HepG2 (cell line): ENCODE data around the gene TTC31. TPM values are rescaled to one million over a fixed set of nuclear protein-coding genes. Genes with fewer than 3 reads are reported as not detected.

Experiments
- ARHGAP35 ChIP-seq: sonication (generic); formaldehyde crosslinking; IDR thresholded peaks from 2 replicates; pipeline ENCODE4 v1.9.0; 2022; ENCODE audit warnings: mild to moderate bottlenecking, inconsistent platforms, moderate library complexity, missing genetic modification reagents, borderline replicate concordance
- ATRX ChIP-seq: sonication (generic); formaldehyde crosslinking; IDR thresholded peaks from 2 replicates; pipeline ENCODE4 v1.4.0; 2020; ENCODE audit warnings: missing genetic modification reagents, borderline replicate concordance
- CC2D1A ChIP-seq: sonication (generic); formaldehyde crosslinking; IDR thresholded peaks from 2 replicates; pipeline ENCODE4 v1.8.1; 2023; ENCODE audit warnings: mild to moderate bottlenecking, missing genetic modification reagents
- FOXJ3 ChIP-seq: sonication (generic); formaldehyde crosslinking; IDR thresholded peaks from 2 replicates; pipeline ENCODE4 v1.4.0; 2020; ENCODE audit warnings: missing genetic modification reagents, mild to moderate bottlenecking, borderline replicate concordance
- MAFK ChIP-seq, 2 experiments: IDR thresholded peaks in 1 of 2; conservative IDR thresholded peaks in 1 of 2; 2 replicates each; pipeline ENCODE4 v1.6.1; 2011; ENCODE audit warnings: improper control_type of control experiment in 2 of 2, low read length in 2 of 2
- MED8 ChIP-seq: sonication (generic); formaldehyde crosslinking; IDR thresholded peaks from 2 replicates; pipeline ENCODE4 v1.8.1; 2023; ENCODE audit warnings: mild to moderate bottlenecking, missing genetic modification reagents; ENCODE audit not compliant: insufficient replicate concordance
- RBM22 ChIP-seq: fragments of 200-400 bp; formaldehyde crosslinking; optimal IDR thresholded peaks from 2 replicates; pipeline ENCODE3; 2017; ENCODE audit warnings: mild to moderate bottlenecking, low read length, moderate library complexity
- RFX3 ChIP-seq: IDR thresholded peaks from 2 replicates; pipeline ENCODE4 v1.6.1; 2016; ENCODE audit warnings: missing biosample characterization, missing genetic modification reagents
- SRSF1 ChIP-seq: fragments of 200-400 bp; formaldehyde crosslinking; optimal IDR thresholded peaks from 2 replicates; pipeline ENCODE3; 2017; ENCODE audit warnings: mild to moderate bottlenecking, low read depth, low read length, moderate library complexity
- TBL1XR1 ChIP-seq: fragments of 150-350 bp; IDR thresholded peaks from 2 replicates; pipeline ENCODE4 v1.6.1; 2014; ENCODE audit warnings: borderline replicate concordance, low read length; ENCODE audit not compliant: partially characterized antibody
- TBX3 ChIP-seq: fragments of 450-650 bp; IDR thresholded peaks from 2 replicates; pipeline ENCODE4 v1.6.1; 2017; ENCODE audit warnings: antibody characterized with exemption, mild to moderate bottlenecking, inconsistent platforms, borderline replicate concordance
- TEAD3 ChIP-seq: optimal IDR thresholded peaks from 2 replicates; pipeline ENCODE3; 2016; ENCODE audit warnings: borderline replicate concordance
- TMF1 ChIP-seq: sonication (generic); formaldehyde crosslinking; IDR thresholded peaks from 2 replicates; pipeline ENCODE4 v1.8.1; 2022; ENCODE audit warnings: low read depth, missing genetic modification reagents
- ZEB1 ChIP-seq: IDR thresholded peaks from 2 replicates; pipeline ENCODE4 v1.6.1; 2012; ENCODE audit warnings: mild to moderate bottlenecking, low read depth, inconsistent platforms; ENCODE audit not compliant: insufficient replicate concordance
- ZNF234 ChIP-seq: sonication (generic); formaldehyde crosslinking; conservative IDR thresholded peaks from 2 replicates; pipeline ENCODE4 v1.5.1; 2020; ENCODE audit warnings: mild to moderate bottlenecking, missing genetic modification reagents
- ZNF460 ChIP-seq: sonication (generic); formaldehyde crosslinking; IDR thresholded peaks from 2 replicates; pipeline ENCODE4 v1.5.1; 2020; ENCODE audit warnings: missing genetic modification reagents, mild to moderate bottlenecking, borderline replicate concordance
- ZNF547 ChIP-seq: sonication (generic); formaldehyde crosslinking; IDR thresholded peaks from 2 replicates; pipeline ENCODE4 v1.5.1; 2020; ENCODE audit warnings: mild to moderate bottlenecking, missing genetic modification reagents
- ZNF878 ChIP-seq: sonication (generic); formaldehyde crosslinking; IDR thresholded peaks from 2 replicates; pipeline ENCODE4 v1.8.1; 2023; ENCODE audit warnings: mild to moderate bottlenecking, missing genetic modification reagents, moderate library complexity
- ZSCAN25 ChIP-seq: sonication (generic); formaldehyde crosslinking; IDR thresholded peaks from 2 replicates; pipeline ENCODE4 v1.8.0; 2022; ENCODE audit warnings: mild to moderate bottlenecking, missing genetic modification reagents
- polyA plus RNA-seq, 8 experiments: library from polyadenylated mRNA; depleted of rRNA in 3 of 8; stranded (reverse) in 7 of 8; unstranded in 1 of 8; fragments of >200 nt; fragmentation: Illumina TruSeq in 4 of 8; extraction: Trizol in 4 of 8; gene quantifications; 2 replicates each; pipeline versions ENCODE4 v1.2.1 to v1.2.3, GENCODE V29; 2011 to 2016; ENCODE audit warnings: low read depth in 4 of 8, missing spikeins in 1 of 8, mixed read lengths in 1 of 8; ENCODE audit not compliant: insufficient read depth in 1 of 8
- total RNA-seq, 5 experiments: library from RNA; depleted of rRNA; stranded (reverse); fragments of >200 nt; fragmentation: Illumina TruSeq; extraction: Trizol; gene quantifications; 2 replicates each; pipeline ENCODE4 v1.2.3, GENCODE V29; 2016; ENCODE audit warnings: low read depth in 1 of 5
- TF ChIP-seq, protein P1 (sequence below): sonication (generic); formaldehyde crosslinking; IDR thresholded peaks from 2 replicates; pipeline ENCODE4 v1.8.1; 2022; ENCODE audit warnings: mild to moderate bottlenecking, missing genetic modification reagents
- TF ChIP-seq, protein P2 (sequence below): sonication (generic); formaldehyde crosslinking; IDR thresholded peaks from 2 replicates; pipeline ENCODE4 v1.4.0; 2020; ENCODE audit warnings: missing genetic modification reagents, borderline replicate concordance
- TF ChIP-seq, protein P3 (sequence below): sonication (generic); formaldehyde crosslinking; IDR thresholded peaks from 2 replicates; pipeline ENCODE4 v1.4.0; 2020; ENCODE audit warnings: missing genetic modification reagents

The TTC31 gene
- total and polyA plus RNA-seq, 2 of the 13 experiments (the other 11 are each of a cell fraction or from before 2014, with no cell fraction given), result 28.3 to 39.5 TPM

DNA sequence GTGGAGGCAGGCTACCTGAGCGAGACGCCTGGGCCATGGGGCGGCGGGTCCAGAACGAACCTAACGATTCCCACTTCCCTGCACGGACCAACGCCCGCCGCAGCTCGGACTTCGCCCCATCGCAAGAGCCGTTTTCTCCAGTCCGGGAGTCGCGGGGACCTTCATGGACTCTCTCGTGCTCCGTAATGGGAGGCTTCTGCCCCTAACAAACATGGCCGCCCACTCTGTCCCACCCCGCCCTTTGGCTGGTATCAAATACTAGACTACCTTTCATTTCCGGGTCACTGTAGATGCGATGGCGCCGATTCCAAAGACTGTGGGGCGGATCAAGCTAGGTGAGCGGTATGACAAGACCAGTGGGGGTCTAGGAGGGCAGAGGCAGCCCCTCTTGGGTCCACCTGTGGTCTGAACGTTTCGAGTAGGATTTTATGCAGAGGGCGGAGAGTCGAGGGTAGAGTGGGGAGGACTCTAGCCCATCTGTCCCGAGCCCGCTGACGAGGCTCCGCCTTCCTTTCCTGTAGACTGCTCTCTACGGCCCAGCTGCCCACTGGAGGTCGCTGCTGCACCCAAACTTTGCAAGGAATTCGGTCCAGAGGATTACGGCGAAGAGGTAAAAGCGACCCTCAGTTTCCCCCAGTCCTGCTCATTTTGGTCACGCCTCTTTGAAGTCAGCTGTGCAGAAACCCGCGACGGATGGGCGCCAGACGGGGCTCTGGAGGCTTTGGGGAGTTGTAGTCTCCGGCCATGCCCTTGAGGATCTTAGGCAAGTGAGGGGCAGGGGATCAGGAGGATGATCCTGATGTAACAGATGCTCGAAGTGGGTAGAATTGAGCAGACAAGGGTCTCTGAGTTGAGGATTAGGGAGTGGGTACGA is at the start of gene TTC31, which contains the start of gene CCDC142 (continued):
- TF ChIP-seq, protein P1, sequence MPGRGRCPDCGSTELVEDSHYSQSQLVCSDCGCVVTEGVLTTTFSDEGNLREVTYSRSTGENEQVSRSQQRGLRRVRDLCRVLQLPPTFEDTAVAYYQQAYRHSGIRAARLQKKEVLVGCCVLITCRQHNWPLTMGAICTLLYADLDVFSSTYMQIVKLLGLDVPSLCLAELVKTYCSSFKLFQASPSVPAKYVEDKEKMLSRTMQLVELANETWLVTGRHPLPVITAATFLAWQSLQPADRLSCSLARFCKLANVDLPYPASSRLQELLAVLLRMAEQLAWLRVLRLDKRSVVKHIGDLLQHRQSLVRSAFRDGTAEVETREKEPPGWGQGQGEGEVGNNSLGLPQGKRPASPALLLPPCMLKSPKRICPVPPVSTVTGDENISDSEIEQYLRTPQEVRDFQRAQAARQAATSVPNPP (CRISPR knock-in tag), result 0 out of 2 replicates have a peak, but pooled peaks have one; percentile 21
- TF ChIP-seq ZEB1, result peak; percentile 33
- peak; percentile 91 for TF ChIP-seq MED8 (CRISPR knock-in tag)
- TF ChIP-seq ZNF878, result peak; percentile 64; the same call in 1 of the 2 replicates
- TF ChIP-seq, protein P2, sequence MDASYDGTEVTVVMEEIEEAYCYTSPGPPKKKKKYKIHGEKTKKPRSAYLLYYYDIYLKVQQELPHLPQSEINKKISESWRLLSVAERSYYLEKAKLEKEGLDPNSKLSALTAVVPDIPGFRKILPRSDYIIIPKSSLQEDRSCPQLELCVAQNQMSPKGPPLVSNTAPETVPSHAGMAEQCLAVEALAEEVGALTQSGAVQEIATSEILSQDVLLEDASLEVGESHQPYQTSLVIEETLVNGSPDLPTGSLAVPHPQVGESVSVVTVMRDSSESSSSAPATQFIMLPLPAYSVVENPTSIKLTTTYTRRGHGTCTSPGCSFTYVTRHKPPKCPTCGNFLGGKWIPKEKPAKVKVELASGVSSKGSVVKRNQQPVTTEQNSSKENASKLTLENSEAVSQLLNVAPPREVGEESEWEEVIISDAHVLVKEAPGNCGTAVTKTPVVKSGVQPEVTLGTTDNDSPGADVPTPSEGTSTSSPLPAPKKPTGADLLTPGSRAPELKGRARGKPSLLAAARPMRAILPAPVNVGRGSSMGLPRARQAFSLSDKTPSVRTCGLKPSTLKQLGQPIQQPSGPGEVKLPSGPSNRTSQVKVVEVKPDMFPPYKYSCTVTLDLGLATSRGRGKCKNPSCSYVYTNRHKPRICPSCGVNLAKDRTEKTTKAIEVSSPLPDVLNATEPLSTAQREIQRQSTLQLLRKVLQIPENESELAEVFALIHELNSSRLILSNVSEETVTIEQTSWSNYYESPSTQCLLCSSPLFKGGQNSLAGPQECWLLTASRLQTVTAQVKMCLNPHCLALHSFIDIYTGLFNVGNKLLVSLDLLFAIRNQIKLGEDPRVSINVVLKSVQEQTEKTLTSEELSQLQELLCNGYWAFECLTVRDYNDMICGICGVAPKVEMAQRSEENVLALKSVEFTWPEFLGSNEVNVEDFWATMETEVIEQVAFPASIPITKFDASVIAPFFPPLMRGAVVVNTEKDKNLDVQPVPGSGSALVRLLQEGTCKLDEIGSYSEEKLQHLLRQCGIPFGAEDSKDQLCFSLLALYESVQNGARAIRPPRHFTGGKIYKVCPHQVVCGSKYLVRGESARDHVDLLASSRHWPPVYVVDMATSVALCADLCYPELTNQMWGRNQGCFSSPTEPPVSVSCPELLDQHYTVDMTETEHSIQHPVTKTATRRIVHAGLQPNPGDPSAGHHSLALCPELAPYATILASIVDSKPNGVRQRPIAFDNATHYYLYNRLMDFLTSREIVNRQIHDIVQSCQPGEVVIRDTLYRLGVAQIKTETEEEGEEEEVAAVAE (CRISPR knock-in tag), result peak; percentile 53; the same call in 1 of the 2 replicates
- peak; percentile 46 for TF ChIP-seq TEAD3
- TF ChIP-seq, protein P3, sequence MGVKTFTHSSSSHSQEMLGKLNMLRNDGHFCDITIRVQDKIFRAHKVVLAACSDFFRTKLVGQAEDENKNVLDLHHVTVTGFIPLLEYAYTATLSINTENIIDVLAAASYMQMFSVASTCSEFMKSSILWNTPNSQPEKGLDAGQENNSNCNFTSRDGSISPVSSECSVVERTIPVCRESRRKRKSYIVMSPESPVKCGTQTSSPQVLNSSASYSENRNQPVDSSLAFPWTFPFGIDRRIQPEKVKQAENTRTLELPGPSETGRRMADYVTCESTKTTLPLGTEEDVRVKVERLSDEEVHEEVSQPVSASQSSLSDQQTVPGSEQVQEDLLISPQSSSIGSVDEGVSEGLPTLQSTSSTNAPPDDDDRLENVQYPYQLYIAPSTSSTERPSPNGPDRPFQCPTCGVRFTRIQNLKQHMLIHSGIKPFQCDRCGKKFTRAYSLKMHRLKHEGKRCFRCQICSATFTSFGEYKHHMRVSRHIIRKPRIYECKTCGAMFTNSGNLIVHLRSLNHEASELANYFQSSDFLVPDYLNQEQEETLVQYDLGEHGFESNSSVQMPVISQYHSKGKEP, result no peak
- 0 out of 2 replicates have a peak, but pooled peaks have one; percentile 31 for TF ChIP-seq ATRX (CRISPR knock-in tag)
- TF ChIP-seq TMF1 (CRISPR knock-in tag), result no peak; the same call in none of the 2 replicates
- TF ChIP-seq TBL1XR1, result peak; percentile 28
- no peak; a peak in 1 of 4 replicates for TF ChIP-seq MAFK (conservative IDR thresholded peaks at IDR 0.05 in 1 of 2, IDR thresholded peaks at IDR 0.05 in 1 of 2; ENCODE audit: low read length in 2 of 2)
- TF ChIP-seq ZSCAN25 (CRISPR knock-in tag), result peak; percentile 73; the same call in 1 of the 2 replicates
- no peak; the same call in 1 of the 2 replicates for TF ChIP-seq ARHGAP35 (CRISPR knock-in tag)
- TF ChIP-seq FOXJ3 (CRISPR knock-in tag), result peak; percentile 66; the same call in 1 of the 2 replicates
- TF ChIP-seq CC2D1A (CRISPR knock-in tag), result no peak
- TF ChIP-seq ZNF547 (CRISPR knock-in tag), result peak; percentile 89
- no peak for TF ChIP-seq RBM22
- peak; percentile 58; the same call in 1 of the 2 replicates for TF ChIP-seq ZNF460 (CRISPR knock-in tag)
- peak; percentile 74 for TF ChIP-seq SRSF1
- TF ChIP-seq ZNF234, result no peak
- no peak for TF ChIP-seq TBX3
- TF ChIP-seq RFX3 (CRISPR knock-in tag), result no peak
